Tibial artery (tissue), 4 donors: ENCODE results near the gene CROT.

Source experiments
- DNase-seq, 2 donors: peaks; one replicate each; pipeline ENCODE4 v3.0.0-alpha.2; 2019
- H3K27ac ChIP-seq, 2 donors: fragments of 200-600 bp; sonication (generic) in 1 of 2; 1 replicate in 1 of 2; 2 replicates in 1 of 2; pipeline ENCODE4 v1.5.1; 2018 to 2019; ENCODE audit warnings: mild to moderate bottlenecking in 1 of 2
- H3K27me3 ChIP-seq, 2 donors: fragments of 200-600 bp; sonication (generic) in 1 of 2; one replicate each; pipeline versions ENCODE4 v1.5.1 to v1.6.0; 2016 to 2019
- H3K36me3 ChIP-seq, 3 donors: fragments of 200-600 bp; sonication (generic) in 2 of 3; one replicate each; pipeline ENCODE4 v1.5.1; 2016 to 2019; ENCODE audit warnings: mild to moderate bottlenecking in 2 of 3
- H3K4me1 ChIP-seq, 4 donors: fragments of 200-600 bp; sonication (generic) in 2 of 4; 1 replicate in 3 of 4; 2 replicates in 1 of 4; pipeline ENCODE4 v1.5.1; 2016 to 2019
- H3K4me3 ChIP-seq, 2 donors: fragments of 200-600 bp; sonication (generic) in 1 of 2; 1 replicate in 1 of 2; 2 replicates in 1 of 2; pipeline ENCODE4 v1.5.1; 2018 to 2019; ENCODE audit warnings: mild to moderate bottlenecking in 2 of 2
- H3K9me3 ChIP-seq, 3 donors: fragments of 200-600 bp; sonication (generic) in 1 of 3; one replicate each; pipeline ENCODE4 v1.5.1; 2016 to 2019
- intact Hi-C: fragments of 100-400 bp; cut with DNase I; formaldehyde crosslinking; loops from one replicate; pipeline ENCODE4 v1.15.0; 2023; ENCODE audit warnings: low total_unique reads
- TF ChIP-seq, protein P1 (sequence below), 2 experiments: fragments of 200-600 bp in 1 of 2; fragments of 450-650 bp in 1 of 2; IDR thresholded peaks; one replicate each; pipeline ENCODE4 v1.5.1; 2017 to 2019; ENCODE audit warnings: antibody characterized with exemption in 2 of 2, mild to moderate bottlenecking in 1 of 2, moderate library complexity in 1 of 2

CROT gene

DNA sequence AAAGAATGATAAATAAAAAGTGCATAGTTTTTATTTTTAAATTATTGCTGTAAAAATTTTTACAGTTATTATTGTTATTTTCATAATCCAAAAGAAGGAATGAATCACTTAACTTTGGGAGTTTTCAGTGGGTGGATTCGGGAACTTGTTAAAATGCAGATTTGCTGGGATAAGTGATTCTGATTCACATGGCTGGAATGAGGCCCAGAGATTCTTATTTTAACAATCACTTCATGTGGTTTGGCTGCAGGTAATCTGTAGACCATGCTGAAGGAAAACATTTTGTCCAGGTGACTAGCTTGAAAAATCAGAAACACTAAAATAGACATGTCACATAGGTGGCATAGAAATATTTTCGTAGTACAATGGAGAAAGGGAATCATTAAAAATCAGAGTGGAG, 13.9 kb downstream of the CROT start:
- Histone ChIP-seq H3K9me3 (no peaks in the 10 kb centered on the region), H3K4me1 (no peaks in the 10 kb centered on the region), H3K27ac (no peak overlapping the region), H3K4me3 (no peak overlapping the region), H3K36me3 (peaks cover 15 to 43% (median 39%) of the 10 kb centered on the region in 3 donors), H3K27me3 (no peaks in the 10 kb centered on the region)
- DNase-seq, result no peak
- intact Hi-C loops, result no loop called here
- TF ChIP-seq, protein P1, sequence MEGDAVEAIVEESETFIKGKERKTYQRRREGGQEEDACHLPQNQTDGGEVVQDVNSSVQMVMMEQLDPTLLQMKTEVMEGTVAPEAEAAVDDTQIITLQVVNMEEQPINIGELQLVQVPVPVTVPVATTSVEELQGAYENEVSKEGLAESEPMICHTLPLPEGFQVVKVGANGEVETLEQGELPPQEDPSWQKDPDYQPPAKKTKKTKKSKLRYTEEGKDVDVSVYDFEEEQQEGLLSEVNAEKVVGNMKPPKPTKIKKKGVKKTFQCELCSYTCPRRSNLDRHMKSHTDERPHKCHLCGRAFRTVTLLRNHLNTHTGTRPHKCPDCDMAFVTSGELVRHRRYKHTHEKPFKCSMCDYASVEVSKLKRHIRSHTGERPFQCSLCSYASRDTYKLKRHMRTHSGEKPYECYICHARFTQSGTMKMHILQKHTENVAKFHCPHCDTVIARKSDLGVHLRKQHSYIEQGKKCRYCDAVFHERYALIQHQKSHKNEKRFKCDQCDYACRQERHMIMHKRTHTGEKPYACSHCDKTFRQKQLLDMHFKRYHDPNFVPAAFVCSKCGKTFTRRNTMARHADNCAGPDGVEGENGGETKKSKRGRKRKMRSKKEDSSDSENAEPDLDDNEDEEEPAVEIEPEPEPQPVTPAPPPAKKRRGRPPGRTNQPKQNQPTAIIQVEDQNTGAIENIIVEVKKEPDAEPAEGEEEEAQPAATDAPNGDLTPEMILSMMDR (IDR thresholded peaks at IDR 0.05), result no peak

GRCh38 chr7:87361320-87361719, 15.9 kb downstream of the CROT start:
- H3K9me3 ChIP-seq, result no peaks in the 10 kb centered on the region
- no peak overlapping the region for H3K4me3 ChIP-seq
- no peaks in the 10 kb centered on the region for H3K27me3 ChIP-seq
- no peak for DNase-seq
- intact Hi-C loops, result no loop called here
- peaks cover 9 to 44% (median 27%) of the 10 kb centered on the region in 3 donors for H3K36me3 ChIP-seq
- no peaks in the 10 kb centered on the region for H3K4me1 ChIP-seq
- H3K27ac ChIP-seq, result no peak overlapping the region
- TF ChIP-seq, protein P1 (IDR thresholded peaks at IDR 0.05), result no peak

GRCh38 chr7:87363342-87363741, 17.9 kb downstream of the CROT start:
- Histone ChIP-seq H3K4me3 (no peak overlapping the region), H3K36me3 (peaks cover 9 to 42% (median 31%) of the 10 kb centered on the region in 3 donors), H3K27ac (no peak overlapping the region), H3K27me3 (no peaks in the 10 kb centered on the region), H3K9me3 (no peaks in the 10 kb centered on the region), H3K4me1 (no peaks in the 10 kb centered on the region)
- TF ChIP-seq, protein P1 (IDR thresholded peaks at IDR 0.05), result no peak
- DNase-seq, result no peak
- intact Hi-C loops, result no loop called here

DNA sequence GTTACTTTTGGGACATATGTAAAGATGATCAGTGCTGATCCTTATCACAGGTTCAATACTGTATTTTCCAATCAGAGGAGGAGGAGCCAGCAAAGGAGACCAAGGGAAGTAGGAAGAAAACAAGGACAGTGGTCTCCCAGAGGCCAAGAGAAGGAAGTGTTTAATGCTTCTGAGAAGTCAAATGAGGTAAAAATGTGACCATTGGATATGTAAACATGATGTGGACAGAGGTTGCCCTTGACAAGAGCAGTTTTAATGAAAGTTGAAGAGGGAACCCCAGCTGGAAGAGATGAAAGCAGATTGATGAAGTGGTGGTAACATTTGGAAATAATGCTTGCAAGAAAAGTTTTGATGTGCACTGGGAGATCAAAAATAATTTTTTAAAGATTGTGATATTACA, 18.8 kb downstream of the CROT start:
- TF ChIP-seq, protein P1 (IDR thresholded peaks at IDR 0.05), result no peak
- no peak overlapping the region for H3K27ac ChIP-seq
- H3K9me3 ChIP-seq, result no peaks in the 10 kb centered on the region
- no peak overlapping the region for H3K4me3 ChIP-seq
- no peaks in the 10 kb centered on the region for H3K4me1 ChIP-seq
- H3K36me3 ChIP-seq, result peaks cover 9 to 51% (median 31%) of the 10 kb centered on the region in 3 donors
- DNase-seq, result no peak
- intact Hi-C loops, result no loop called here
- no peaks in the 10 kb centered on the region for H3K27me3 ChIP-seq

DNA sequence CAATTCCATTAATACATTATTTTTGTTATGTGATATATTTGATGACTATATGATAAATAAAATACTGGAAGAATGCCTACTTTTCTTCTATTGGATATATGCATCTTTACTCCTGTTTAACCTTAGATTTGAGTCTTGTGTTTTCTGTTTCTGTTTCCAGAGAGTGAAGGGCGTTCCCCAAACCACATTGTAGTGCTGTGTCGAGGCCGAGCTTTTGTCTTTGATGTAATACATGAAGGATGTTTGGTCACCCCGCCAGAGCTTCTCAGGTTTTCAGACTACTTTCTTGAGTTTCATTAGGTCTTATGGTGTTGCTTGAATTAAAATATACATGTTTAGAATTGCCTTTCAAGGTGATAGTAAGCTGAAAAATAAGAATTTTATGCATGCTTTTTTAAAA, 23.8 kb downstream of the CROT start:
- no peaks in the 10 kb centered on the region for H3K27me3 ChIP-seq
- no peaks in the 10 kb centered on the region for H3K4me1 ChIP-seq
- DNase-seq, result no peak
- H3K9me3 ChIP-seq, result no peaks in the 10 kb centered on the region
- no peak overlapping the region for H3K4me3 ChIP-seq
- H3K27ac ChIP-seq, result no peak overlapping the region
- peaks cover 18 to 46% (median 20%) of the 10 kb centered on the region in 3 donors for H3K36me3 ChIP-seq
- intact Hi-C loops, result no loop called here
- TF ChIP-seq, protein P1 (IDR thresholded peaks at IDR 0.05), result no peak

DNA sequence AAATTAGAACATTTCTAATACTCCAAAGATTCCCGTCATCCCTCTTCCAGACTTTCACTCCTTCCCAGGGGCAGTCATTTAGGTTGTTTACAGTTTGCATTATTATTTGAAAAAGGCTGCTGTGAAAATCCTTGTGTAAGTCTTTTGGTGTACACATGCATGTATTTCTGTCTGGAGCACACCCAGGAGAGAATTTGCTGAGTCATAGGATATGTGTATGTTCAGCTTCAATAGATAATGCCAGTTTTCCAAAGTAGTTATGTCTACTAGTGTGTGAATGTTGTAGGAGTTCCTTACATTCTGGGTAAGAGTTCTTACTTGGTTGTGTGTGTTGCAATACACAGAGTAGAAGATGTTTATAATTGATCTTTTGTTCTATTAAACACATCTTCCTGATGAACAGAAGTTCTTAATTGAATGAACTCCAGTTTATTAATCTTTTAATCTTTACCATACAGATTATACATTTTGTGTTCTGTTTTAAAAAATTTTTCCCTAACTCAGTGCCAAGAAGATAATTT, 25.3 kb downstream of the CROT start:
- no peaks in the 10 kb centered on the region for H3K9me3 ChIP-seq
- H3K4me3 ChIP-seq, result no peak overlapping the region
- intact Hi-C loops, result no loop called here
- no peak for DNase-seq
- H3K36me3 ChIP-seq, result peaks cover 18 to 37% (median 19%) of the 10 kb centered on the region in 3 donors
- TF ChIP-seq, protein P1 (IDR thresholded peaks at IDR 0.05), result no peak
- no peaks in the 10 kb centered on the region for H3K27me3 ChIP-seq
- H3K27ac ChIP-seq, result no peak overlapping the region
- H3K4me1 ChIP-seq, result no peaks in the 10 kb centered on the region
